ENCODE measurements around the gene ZBTB2.
A peak's percentile ranks its signal among the peaks of the same experiment; 100 is the strongest.
"Not testable (repeated sequence)": the region's sequence is repeated elsewhere in the genome, so short reads cannot be mapped to it uniquely, and the experiment has no call there.

Gene ZBTB2

DNA sequence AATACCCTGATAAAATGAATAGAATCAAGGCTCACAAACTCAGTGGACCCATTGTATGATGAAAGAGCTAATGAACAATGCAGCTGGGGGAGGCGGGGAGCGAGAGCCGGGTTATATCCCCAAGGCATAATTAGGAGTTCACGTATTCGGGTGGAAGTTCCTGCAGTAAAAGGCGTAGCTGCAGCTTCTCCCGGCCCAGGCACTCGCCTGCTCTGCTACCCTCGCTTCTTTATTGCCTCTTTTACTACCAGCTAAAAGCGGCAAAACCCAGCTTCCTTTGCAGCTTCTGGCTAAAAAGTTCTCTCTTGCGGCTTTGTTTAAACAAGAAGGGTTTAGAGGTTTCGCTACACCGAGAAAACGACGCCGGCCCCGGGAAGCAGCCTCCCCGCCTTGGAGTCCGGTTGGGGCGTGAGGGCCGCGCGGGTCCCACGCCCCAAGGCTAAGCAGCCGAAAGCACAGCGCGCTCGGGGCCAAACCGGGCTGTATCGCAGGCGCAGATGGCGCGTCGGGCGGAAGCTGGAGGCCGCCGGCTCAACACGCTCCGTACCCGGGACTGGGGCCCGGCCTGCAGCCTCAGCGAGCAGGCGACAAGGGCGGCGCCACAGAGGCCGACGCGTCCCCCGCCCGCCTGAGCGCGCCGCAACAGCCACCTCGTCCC, 1.6 kb downstream of the ZBTB2 start:
- TF ChIP-seq TAF1 (IDR thresholded peaks at IDR 0.05; ENCODE audit: low read depth, low read length) (peak; percentile 83), POLR2A (IDR thresholded peaks at IDR 0.05; ENCODE audit: low read depth, low read length) (peak; percentile 78), POLR2AphosphoS5 (IDR thresholded peaks at IDR 0.05; ENCODE audit: low read depth, low read length) (peak; percentile 54; the same call in 1 of the 2 replicates), POU2F2 (IDR thresholded peaks at IDR 0.05; ENCODE audit: low read depth, low read length) (no peak)
- FAIRE-seq (no peak), DNase-seq (ENCODE audit: insufficient read length, low spot score) (no peak)

- no peak for DNase-seq (ENCODE audit: insufficient read length, low spot score)
- no peak for TF ChIP-seq POU2F2 (IDR thresholded peaks at IDR 0.05; ENCODE audit: low read depth, low read length)
- no peak for TF ChIP-seq TAF1 (IDR thresholded peaks at IDR 0.05; ENCODE audit: low read depth, low read length)
- no peak for TF ChIP-seq POLR2AphosphoS5 (IDR thresholded peaks at IDR 0.05; ENCODE audit: low read depth, low read length)
- no peak for TF ChIP-seq POLR2A (IDR thresholded peaks at IDR 0.05; ENCODE audit: low read depth, low read length)
- TF ChIP-seq SPI1 (IDR thresholded peaks at IDR 0.05; ENCODE audit: low read depth, low read length) = no peak
- no peak for TF ChIP-seq PAX5 (IDR thresholded peaks at IDR 0.05; ENCODE audit: insufficient read depth, low read length, severe bottlenecking)
- no peak for FAIRE-seq
Observed at GRCh38 chr6:151388997-151389617, 2.3 kb downstream of the ZBTB2 start.

DNA sequence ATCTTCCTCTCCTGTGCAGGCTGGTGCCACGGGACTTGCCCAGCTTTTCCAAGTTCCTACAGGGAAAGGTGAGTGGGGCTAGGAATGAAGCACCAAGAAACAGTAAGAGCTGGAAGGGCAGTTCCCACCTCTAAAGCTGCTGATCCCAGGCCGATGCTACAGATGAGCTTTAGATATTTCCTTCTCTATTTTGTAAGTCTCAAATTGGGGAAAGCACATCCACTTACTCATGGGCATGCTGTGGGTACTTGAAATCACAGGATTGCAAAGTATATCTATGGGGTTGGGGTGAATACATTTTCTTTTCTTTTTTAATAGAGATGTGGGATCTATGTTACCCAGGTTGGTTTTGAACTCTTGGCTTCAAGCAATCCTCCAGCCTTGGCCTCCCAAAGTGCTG, 3.1 kb downstream of the ZBTB2 start:
- TF ChIP-seq POU2F2 (IDR thresholded peaks at IDR 0.05; ENCODE audit: low read depth, low read length) (no peak), PAX5 (IDR thresholded peaks at IDR 0.05; ENCODE audit: insufficient read depth, low read length, severe bottlenecking) (no peak), POLR2A (IDR thresholded peaks at IDR 0.05; ENCODE audit: low read depth, low read length) (no peak), POLR2AphosphoS5 (IDR thresholded peaks at IDR 0.05; ENCODE audit: low read depth, low read length) (no peak), TAF1 (IDR thresholded peaks at IDR 0.05; ENCODE audit: low read depth, low read length) (no peak), SPI1 (IDR thresholded peaks at IDR 0.05; ENCODE audit: low read depth, low read length) (no peak)
- no peak for FAIRE-seq
- no peak for DNase-seq (ENCODE audit: insufficient read length, low spot score)

DNA sequence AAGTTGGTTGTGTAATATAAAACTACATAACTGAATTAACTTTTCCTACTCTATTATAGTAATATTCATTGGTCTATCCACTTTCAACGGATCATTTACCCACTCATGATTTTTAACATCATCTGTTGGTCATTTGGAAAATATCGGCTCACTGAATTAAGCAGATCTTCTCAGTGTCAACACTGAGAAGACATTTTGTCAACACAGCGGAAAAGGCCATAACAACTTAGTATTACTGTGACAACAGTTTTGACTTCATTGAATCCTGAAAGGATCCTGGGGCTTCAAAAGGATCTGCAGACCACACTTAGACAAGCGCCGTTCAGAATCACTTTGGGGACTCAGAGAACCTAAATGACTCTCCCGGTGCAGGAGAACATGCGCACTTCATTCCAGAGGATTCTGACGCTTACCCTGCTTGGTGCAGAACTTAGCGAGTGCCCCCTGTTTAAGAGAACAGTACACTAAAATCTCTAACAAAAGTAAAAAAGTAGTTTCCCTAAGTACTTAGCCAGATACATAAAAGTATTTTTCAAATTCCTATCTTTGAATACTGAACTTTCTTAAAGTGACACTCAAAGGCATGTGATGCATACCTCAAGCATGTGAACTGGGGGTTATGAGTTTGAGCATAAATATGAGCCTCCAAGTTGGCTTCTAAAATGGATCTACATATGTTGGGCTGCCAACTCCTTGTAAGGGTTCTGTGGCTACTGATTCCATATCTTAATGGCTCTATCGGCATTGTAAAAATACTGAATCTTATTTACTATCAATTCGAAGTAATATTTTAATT, 4.0 kb downstream of the ZBTB2 start:
- TF ChIP-seq POLR2AphosphoS5 (IDR thresholded peaks at IDR 0.05; ENCODE audit: low read depth, low read length) = no peak
- no peak for TF ChIP-seq PAX5 (IDR thresholded peaks at IDR 0.05; ENCODE audit: insufficient read depth, low read length, severe bottlenecking)
- TF ChIP-seq SPI1 (IDR thresholded peaks at IDR 0.05; ENCODE audit: low read depth, low read length) = no peak
- TF ChIP-seq POLR2A (IDR thresholded peaks at IDR 0.05; ENCODE audit: low read depth, low read length) = no peak
- TF ChIP-seq TAF1 (IDR thresholded peaks at IDR 0.05; ENCODE audit: low read depth, low read length) = no peak
- TF ChIP-seq POU2F2 (IDR thresholded peaks at IDR 0.05; ENCODE audit: low read depth, low read length) = no peak
- DNase-seq (ENCODE audit: insufficient read length, low spot score) (no peak), FAIRE-seq (no peak)

GRCh38 chr6:151385177-151385576, 6.2 kb downstream of the ZBTB2 start:
- DNase-seq (ENCODE audit: insufficient read length, low spot score) (no peak), FAIRE-seq (peak; percentile 90)
- no peak for TF ChIP-seq POU2F2 (IDR thresholded peaks at IDR 0.05; ENCODE audit: low read depth, low read length)
- no peak for TF ChIP-seq POLR2A (IDR thresholded peaks at IDR 0.05; ENCODE audit: low read depth, low read length)
- TF ChIP-seq TAF1 (IDR thresholded peaks at IDR 0.05; ENCODE audit: low read depth, low read length) = no peak
- no peak for TF ChIP-seq POLR2AphosphoS5 (IDR thresholded peaks at IDR 0.05; ENCODE audit: low read depth, low read length)
- TF ChIP-seq SPI1 (IDR thresholded peaks at IDR 0.05; ENCODE audit: low read depth, low read length) = no peak
- no peak for TF ChIP-seq PAX5 (IDR thresholded peaks at IDR 0.05; ENCODE audit: insufficient read depth, low read length, severe bottlenecking)

- no peak for FAIRE-seq
Observed at GRCh38 chr6:151384151-151384550, 7.2 kb downstream of the ZBTB2 start.

DNA sequence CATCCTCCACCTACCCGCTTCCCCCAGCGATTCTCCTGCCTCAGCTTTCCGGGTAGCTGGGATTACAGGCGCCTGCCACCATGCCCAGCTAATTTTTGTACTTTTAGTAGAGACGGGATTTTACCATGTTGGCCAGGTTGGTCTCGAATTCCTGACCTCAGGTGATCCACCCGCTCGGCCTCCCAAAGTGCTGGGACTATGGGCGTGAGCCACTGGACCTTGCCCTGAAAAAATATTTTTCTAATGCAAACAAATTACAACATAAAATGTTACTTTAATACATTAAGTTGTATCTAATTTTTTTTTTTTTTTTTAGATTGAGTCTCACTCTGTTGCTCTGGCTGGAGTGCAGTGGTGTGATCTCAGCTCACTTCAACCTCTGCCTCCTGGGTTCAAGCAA, 8.7 kb downstream of the ZBTB2 start:
- FAIRE-seq; DNase-seq (ENCODE audit: insufficient read length, low spot score): not testable (repeated sequence)

More at GRCh38 chr6:151384151-151384550, 7.2 kb downstream of the ZBTB2 start:
- no peak for DNase-seq (ENCODE audit: insufficient read length, low spot score)
- TF ChIP-seq SPI1 (IDR thresholded peaks at IDR 0.05; ENCODE audit: low read depth, low read length) (no peak), TAF1 (IDR thresholded peaks at IDR 0.05; ENCODE audit: low read depth, low read length) (no peak), POU2F2 (IDR thresholded peaks at IDR 0.05; ENCODE audit: low read depth, low read length) (no peak), PAX5 (IDR thresholded peaks at IDR 0.05; ENCODE audit: insufficient read depth, low read length, severe bottlenecking) (no peak)

DNA sequence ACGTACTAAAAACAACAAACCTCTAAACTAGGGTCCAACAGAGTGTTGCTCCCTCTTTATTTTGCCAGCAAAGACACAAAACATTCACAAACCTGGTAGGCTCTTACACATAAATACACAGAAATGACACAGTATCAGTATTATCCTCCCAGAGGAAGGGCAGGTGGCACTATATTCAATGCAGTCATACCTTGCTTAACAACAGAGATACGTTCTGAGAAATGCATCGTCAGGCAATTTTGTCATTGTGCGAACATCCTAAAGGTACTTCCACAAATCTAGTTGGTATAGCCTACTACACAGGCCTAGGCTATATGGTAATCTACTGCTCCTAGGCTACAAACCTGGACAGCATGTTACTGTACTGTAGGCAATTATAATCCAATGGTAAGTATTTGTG, 9.6 kb downstream of the ZBTB2 start:
- no peak for TF ChIP-seq SPI1 (IDR thresholded peaks at IDR 0.05; ENCODE audit: low read depth, low read length)
- TF ChIP-seq TAF1 (IDR thresholded peaks at IDR 0.05; ENCODE audit: low read depth, low read length) = no peak
- TF ChIP-seq POLR2AphosphoS5 (IDR thresholded peaks at IDR 0.05; ENCODE audit: low read depth, low read length) = no peak
- no peak for TF ChIP-seq POLR2A (IDR thresholded peaks at IDR 0.05; ENCODE audit: low read depth, low read length)
- no peak for TF ChIP-seq POU2F2 (IDR thresholded peaks at IDR 0.05; ENCODE audit: low read depth, low read length)
- TF ChIP-seq PAX5 (IDR thresholded peaks at IDR 0.05; ENCODE audit: insufficient read depth, low read length, severe bottlenecking) = no peak
- no peak for DNase-seq (ENCODE audit: insufficient read length, low spot score)
- FAIRE-seq = no peak

- DNase-seq (ENCODE audit: insufficient read length, low spot score) (no peak), FAIRE-seq (no peak)
- TF ChIP-seq SPI1 (IDR thresholded peaks at IDR 0.05; ENCODE audit: low read depth, low read length) = no peak
- no peak for TF ChIP-seq POLR2AphosphoS5 (IDR thresholded peaks at IDR 0.05; ENCODE audit: low read depth, low read length)
- no peak for TF ChIP-seq TAF1 (IDR thresholded peaks at IDR 0.05; ENCODE audit: low read depth, low read length)
Observed at GRCh38 chr6:151380848-151381205, 10.5 kb downstream of the ZBTB2 start.

Measured in GM12891 (cell line).